IMR-90 (cell line): ENCODE results near the gene EMD.

Experiments used
- BHLHE40 ChIP-seq: fragments of 150-350 bp; IDR thresholded peaks from 2 replicates; pipeline ENCODE4 v1.6.1; 2016; ENCODE audit warnings: mild to moderate bottlenecking, low read depth, low read length
- CEBPB ChIP-seq: IDR thresholded peaks from 2 replicates; pipeline ENCODE4 v1.6.1; 2012; ENCODE audit warnings: low read depth, low read length, improper control_type of control experiment
- FOS ChIP-seq: fragments of 150-350 bp; IDR thresholded peaks from 2 replicates; pipeline ENCODE4 v1.6.1; 2016; ENCODE audit warnings: low read depth, low read length
- MAZ ChIP-seq: IDR thresholded peaks from 2 replicates; pipeline ENCODE4 v1.6.1; 2012; ENCODE audit warnings: low read depth, mild to moderate bottlenecking, low read length, improper control_type of control experiment, moderate library complexity, borderline replicate concordance
- MXI1 ChIP-seq: IDR thresholded peaks from 2 replicates; pipeline ENCODE4 v1.6.1; 2012; ENCODE audit warnings: low read depth, mild to moderate bottlenecking, low read length, moderate library complexity, borderline replicate concordance
- NFE2L2 ChIP-seq: fragments of 150-350 bp; IDR thresholded peaks from 2 replicates; pipeline ENCODE4 v1.6.1; 2016; ENCODE audit warnings: low read depth, mild to moderate bottlenecking, low read length
- POLR2A ChIP-seq: IDR thresholded peaks from 2 replicates; pipeline ENCODE4 v1.6.1; 2012; ENCODE audit warnings: mild to moderate bottlenecking, low read depth, low read length
- RAD21 ChIP-seq: IDR thresholded peaks from 2 replicates; pipeline ENCODE4 v1.6.1; 2012; ENCODE audit warnings: low read length, improper control_type of control experiment
- RCOR1 ChIP-seq: IDR thresholded peaks from 2 replicates; pipeline ENCODE4 v1.6.1; 2012; ENCODE audit warnings: mild to moderate bottlenecking, low read length, improper control_type of control experiment; ENCODE audit not compliant: insufficient replicate concordance
- SMC3 ChIP-seq: fragments of 150-350 bp; IDR thresholded peaks from 2 replicates; pipeline ENCODE4 v1.6.1; 2016; ENCODE audit warnings: low read depth, mild to moderate bottlenecking, antibody characterized with exemption, low read length, moderate library complexity
- TF ChIP-seq, protein P1 (sequence below): conservative IDR thresholded peaks from 2 replicates; pipeline ENCODE4 v1.5.1; 2012; ENCODE audit warnings: mild to moderate bottlenecking, low read depth, low read length, improper control_type of control experiment
- TF ChIP-seq, protein P2 (sequence below): fragments of 150-350 bp; IDR thresholded peaks from 2 replicates; pipeline ENCODE4 v1.6.1; 2016; ENCODE audit warnings: low read depth, mild to moderate bottlenecking, low read length, moderate library complexity, borderline replicate concordance
- TF ChIP-seq, protein P3 (sequence below): fragments of 150-350 bp; IDR thresholded peaks from 2 replicates; pipeline ENCODE4 v1.6.1; 2017; ENCODE audit warnings: mild to moderate bottlenecking, antibody characterized with exemption, low read length, low read depth

DNA sequence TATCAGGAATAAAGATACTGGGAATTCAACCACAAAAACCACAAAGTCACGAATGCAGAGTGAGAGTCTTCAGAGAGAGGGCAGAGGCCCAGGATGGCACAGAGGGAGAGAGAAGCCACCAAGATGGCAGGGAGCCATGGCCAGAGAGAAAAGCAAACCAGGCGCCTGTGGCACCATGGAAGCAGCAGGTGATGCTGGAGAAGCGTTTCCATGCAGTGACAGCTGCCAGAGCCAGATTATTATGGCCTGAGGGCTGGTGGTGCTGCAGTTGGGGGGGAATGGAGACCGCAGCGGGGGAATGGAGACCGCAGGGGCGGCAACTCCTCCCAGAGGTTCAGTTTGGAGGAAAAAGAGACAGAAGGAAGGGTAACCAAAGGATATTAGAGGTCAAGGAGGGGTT, 38.1 kb downstream of the EMD start:
- TF ChIP-seq, protein P1, sequence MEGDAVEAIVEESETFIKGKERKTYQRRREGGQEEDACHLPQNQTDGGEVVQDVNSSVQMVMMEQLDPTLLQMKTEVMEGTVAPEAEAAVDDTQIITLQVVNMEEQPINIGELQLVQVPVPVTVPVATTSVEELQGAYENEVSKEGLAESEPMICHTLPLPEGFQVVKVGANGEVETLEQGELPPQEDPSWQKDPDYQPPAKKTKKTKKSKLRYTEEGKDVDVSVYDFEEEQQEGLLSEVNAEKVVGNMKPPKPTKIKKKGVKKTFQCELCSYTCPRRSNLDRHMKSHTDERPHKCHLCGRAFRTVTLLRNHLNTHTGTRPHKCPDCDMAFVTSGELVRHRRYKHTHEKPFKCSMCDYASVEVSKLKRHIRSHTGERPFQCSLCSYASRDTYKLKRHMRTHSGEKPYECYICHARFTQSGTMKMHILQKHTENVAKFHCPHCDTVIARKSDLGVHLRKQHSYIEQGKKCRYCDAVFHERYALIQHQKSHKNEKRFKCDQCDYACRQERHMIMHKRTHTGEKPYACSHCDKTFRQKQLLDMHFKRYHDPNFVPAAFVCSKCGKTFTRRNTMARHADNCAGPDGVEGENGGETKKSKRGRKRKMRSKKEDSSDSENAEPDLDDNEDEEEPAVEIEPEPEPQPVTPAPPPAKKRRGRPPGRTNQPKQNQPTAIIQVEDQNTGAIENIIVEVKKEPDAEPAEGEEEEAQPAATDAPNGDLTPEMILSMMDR: no peak
- TF ChIP-seq MXI1: no peak
- no peak for TF ChIP-seq CEBPB
- no peak for TF ChIP-seq FOS
- TF ChIP-seq RCOR1: no peak
- no peak for TF ChIP-seq POLR2A
- TF ChIP-seq BHLHE40: no peak
- no peak for TF ChIP-seq MAZ
- TF ChIP-seq RAD21: no peak
- TF ChIP-seq NFE2L2: no peak
- TF ChIP-seq, protein P2, sequence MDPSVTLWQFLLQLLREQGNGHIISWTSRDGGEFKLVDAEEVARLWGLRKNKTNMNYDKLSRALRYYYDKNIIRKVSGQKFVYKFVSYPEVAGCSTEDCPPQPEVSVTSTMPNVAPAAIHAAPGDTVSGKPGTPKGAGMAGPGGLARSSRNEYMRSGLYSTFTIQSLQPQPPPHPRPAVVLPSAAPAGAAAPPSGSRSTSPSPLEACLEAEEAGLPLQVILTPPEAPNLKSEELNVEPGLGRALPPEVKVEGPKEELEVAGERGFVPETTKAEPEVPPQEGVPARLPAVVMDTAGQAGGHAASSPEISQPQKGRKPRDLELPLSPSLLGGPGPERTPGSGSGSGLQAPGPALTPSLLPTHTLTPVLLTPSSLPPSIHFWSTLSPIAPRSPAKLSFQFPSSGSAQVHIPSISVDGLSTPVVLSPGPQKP: no peak
- no peak for TF ChIP-seq SMC3
- TF ChIP-seq, protein P3, sequence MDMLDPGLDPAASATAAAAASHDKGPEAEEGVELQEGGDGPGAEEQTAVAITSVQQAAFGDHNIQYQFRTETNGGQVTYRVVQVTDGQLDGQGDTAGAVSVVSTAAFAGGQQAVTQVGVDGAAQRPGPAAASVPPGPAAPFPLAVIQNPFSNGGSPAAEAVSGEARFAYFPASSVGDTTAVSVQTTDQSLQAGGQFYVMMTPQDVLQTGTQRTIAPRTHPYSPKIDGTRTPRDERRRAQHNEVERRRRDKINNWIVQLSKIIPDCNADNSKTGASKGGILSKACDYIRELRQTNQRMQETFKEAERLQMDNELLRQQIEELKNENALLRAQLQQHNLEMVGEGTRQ: no peak
